Trophoblast cell (in vitro differentiated cells and primary cell): ENCODE results near the gene NABP1.

ENCODE experiments used
- DNase-seq, 2 donors: peaks; one replicate each; pipeline ENCODE4 v3.0.0-alpha.2; 2016
- H2AFZ ChIP-seq: 2 replicates; pipeline ENCODE4 v1.6.1; 2013; ENCODE audit warnings: low read length, moderate library complexity, mild to moderate bottlenecking; ENCODE audit not compliant: insufficient read depth, poor library complexity
- H2AK5ac ChIP-seq: 2 replicates; pipeline ENCODE4 v1.6.1; 2013; ENCODE audit warnings: mild to moderate bottlenecking, low read length
- H2BK120ac ChIP-seq: 2 replicates; pipeline ENCODE4 v1.6.1; 2013; ENCODE audit warnings: low read length, mild to moderate bottlenecking, moderate library complexity; ENCODE audit not compliant: insufficient read depth, poor library complexity
- H2BK12ac ChIP-seq: 2 replicates; pipeline ENCODE4 v1.6.1; 2013; ENCODE audit warnings: mild to moderate bottlenecking, low read length, moderate library complexity
- H2BK5ac ChIP-seq: 2 replicates; pipeline ENCODE4 v1.6.1; 2013; ENCODE audit warnings: low read length, low read depth, moderate library complexity, mild to moderate bottlenecking; ENCODE audit not compliant: poor library complexity
- H3K14ac ChIP-seq: 2 replicates; pipeline ENCODE4 v1.6.1; 2013; ENCODE audit warnings: mild to moderate bottlenecking, low read length
- H3K18ac ChIP-seq: 2 replicates; pipeline ENCODE4 v1.6.1; 2013; ENCODE audit warnings: mild to moderate bottlenecking, low read length
- H3K23ac ChIP-seq: 2 replicates; pipeline ENCODE4 v1.6.1; 2013; ENCODE audit warnings: low read length
- H3K27ac ChIP-seq: 2 replicates; pipeline ENCODE4 v1.5.1; 2013; ENCODE audit warnings: low read depth, mild to moderate bottlenecking, inconsistent platforms, low read length, moderate library complexity
- H3K27me3 ChIP-seq: 2 replicates; pipeline ENCODE4 v1.6.1; 2013; ENCODE audit warnings: inconsistent platforms, mild to moderate bottlenecking, low read length, moderate library complexity; ENCODE audit not compliant: insufficient read depth
- H3K36me3 ChIP-seq, 2 experiments: 1 replicate in 1 of 2; 2 replicates in 1 of 2; pipeline ENCODE4 v1.6.1; 2013; ENCODE audit warnings: low read length in 2 of 2, mild to moderate bottlenecking in 2 of 2, moderate library complexity in 1 of 2; ENCODE audit not compliant: insufficient read depth in 2 of 2, control insufficient read depth in 1 of 2
- H3K4ac ChIP-seq: 2 replicates; pipeline ENCODE4 v1.6.1; 2013; ENCODE audit warnings: low read depth, mild to moderate bottlenecking, low read length, moderate library complexity
- H3K4me1 ChIP-seq, 2 experiments: 1 replicate in 1 of 2; 2 replicates in 1 of 2; pipeline ENCODE4 v1.6.1; 2013; ENCODE audit warnings: low read length in 2 of 2, mild to moderate bottlenecking in 2 of 2, moderate library complexity in 1 of 2; ENCODE audit not compliant: insufficient read depth in 2 of 2, control insufficient read depth in 1 of 2
- H3K4me2 ChIP-seq: 2 replicates; pipeline ENCODE4 v1.6.1; 2013; ENCODE audit warnings: inconsistent platforms, mild to moderate bottlenecking, low read length, moderate library complexity
- H3K4me3 ChIP-seq: 2 replicates; pipeline ENCODE4 v1.5.1; 2013; ENCODE audit warnings: mild to moderate bottlenecking, low read depth, low read length, inconsistent platforms
- H3K79me1 ChIP-seq: one replicate; pipeline ENCODE4 v1.6.1; 2013; ENCODE audit warnings: low read length
- H3K79me2 ChIP-seq: 2 replicates; pipeline ENCODE4 v1.6.1; 2013; ENCODE audit warnings: low read length, mild to moderate bottlenecking; ENCODE audit not compliant: control insufficient read depth, insufficient read depth, poor library complexity
- H3K9ac ChIP-seq: 2 replicates; pipeline ENCODE4 v1.6.1; 2013; ENCODE audit warnings: mild to moderate bottlenecking, low read length
- H3K9me3 ChIP-seq: 2 replicates; pipeline ENCODE4 v1.6.1; 2013; ENCODE audit warnings: low read depth, mild to moderate bottlenecking, control low read depth, inconsistent platforms, low read length; ENCODE audit not compliant: insufficient read depth
- H4K12ac ChIP-seq: 2 replicates; pipeline ENCODE4 v1.6.1; 2013; ENCODE audit warnings: low read depth, mild to moderate bottlenecking, low read length, moderate library complexity
- H4K8ac ChIP-seq: 2 replicates; pipeline ENCODE4 v1.6.1; 2013; ENCODE audit warnings: low read depth, mild to moderate bottlenecking, low read length, moderate library complexity
- H4K91ac ChIP-seq: one replicate; pipeline ENCODE4 v1.6.1; 2013; ENCODE audit warnings: low read depth, mild to moderate bottlenecking, low read length, moderate library complexity
- WGBS: extraction: QIAGEN DNeasy Blood & Tissue Kit; methylation state at CpG from one replicate; pipeline ENCODE4 v1.1.7; 2013; ENCODE audit warnings: missing lambda C conversion rate; ENCODE audit not compliant: insufficient read length, insufficient coverage; ENCODE audit errors: extremely low coverage; 5-methylcytosine and 5-hydroxymethylcytosine counted together

NABP1 gene

GRCh38 chr2:191679818-191680600, 2.1 kb downstream of the NABP1 start:
- Histone ChIP-seq H3K9ac (no peak overlapping the region), H3K14ac (no peak overlapping the region), H4K12ac (no peak overlapping the region), H4K8ac (no peak overlapping the region), H2BK5ac (no peak overlapping the region), H3K27me3 (no peaks in the 10 kb centered on the region), H2AFZ (no peak overlapping the region), H2BK12ac (no peak overlapping the region), H3K4me3 (no peak overlapping the region), H3K36me3 (peaks cover 6 to 11% of the 10 kb centered on the region in 2 experiments), H3K4ac (no peak overlapping the region), H3K79me2 (peaks cover 16% of the 10 kb centered on the region), H3K9me3 (no peaks in the 10 kb centered on the region), H3K4me1 (peaks cover 5 to 7% of the 10 kb centered on the region in 2 experiments), H2AK5ac (no peak overlapping the region), H3K4me2 (no peak overlapping the region), H3K27ac (no peak overlapping the region), H2BK120ac (no peak overlapping the region), H3K79me1 (peaks cover 22% of the 10 kb centered on the region), H3K18ac (no peak overlapping the region), H3K23ac (no peak overlapping the region), H4K91ac (no peak overlapping the region)
- peak in 1 of 2 donors; percentile 83 for DNase-seq
- no CpG with 5 or more reads among the region's 4 CpGs for WGBS

GRCh38 chr2:191680639-191681038, 2.7 kb downstream of the NABP1 start:
- H3K4ac ChIP-seq, result no peak overlapping the region
- no peak overlapping the region for H2BK12ac ChIP-seq
- H3K36me3 ChIP-seq, result peaks cover 7 to 13% of the 10 kb centered on the region in 2 experiments
- H3K9me3 ChIP-seq, result no peaks in the 10 kb centered on the region
- no peak overlapping the region for H4K91ac ChIP-seq
- no peak overlapping the region for H3K4me2 ChIP-seq
- H3K27ac ChIP-seq, result no peak overlapping the region
- no peak overlapping the region for H4K8ac ChIP-seq
- H2BK5ac ChIP-seq, result no peak overlapping the region
- peaks cover 21% of the 10 kb centered on the region for H3K79me1 ChIP-seq
- no peak overlapping the region for H3K14ac ChIP-seq
- H2AK5ac ChIP-seq, result no peak overlapping the region
- H4K12ac ChIP-seq, result no peak overlapping the region
- no peak overlapping the region for H3K4me3 ChIP-seq
- H3K79me2 ChIP-seq, result peaks cover 16% of the 10 kb centered on the region
- H3K4me1 ChIP-seq, result peaks cover 5 to 7% of the 10 kb centered on the region in 2 experiments
- no peaks in the 10 kb centered on the region for H3K27me3 ChIP-seq
- no peak overlapping the region for H3K9ac ChIP-seq
- no peak for DNase-seq
- no CpG with 5 or more reads among the region's 1 CpG for WGBS
- no peak overlapping the region for H2AFZ ChIP-seq
- H2BK120ac ChIP-seq, result no peak overlapping the region
- H3K23ac ChIP-seq, result no peak overlapping the region
- H3K18ac ChIP-seq, result no peak overlapping the region

- Histone ChIP-seq H2AK5ac (no peak overlapping the region), H3K4me3 (no peak overlapping the region), H3K14ac (no peak overlapping the region), H3K27ac (no peak overlapping the region), H2BK12ac (no peak overlapping the region), H2BK5ac (peak overlapping the region; percentile 57), H3K18ac (no peak overlapping the region), H3K79me2 (peaks cover 16% of the 10 kb centered on the region), H3K23ac (no peak overlapping the region), H3K4me2 (peak overlapping the region; percentile 33), H3K36me3 (peaks cover 7 to 13% of the 10 kb centered on the region in 2 experiments), H3K4ac (peak overlapping the region; percentile 47), H3K27me3 (no peaks in the 10 kb centered on the region), H3K4me1 (peaks cover 3 to 4% of the 10 kb centered on the region in 2 experiments), H4K91ac (no peak overlapping the region), H4K12ac (no peak overlapping the region), H4K8ac (no peak overlapping the region), H2BK120ac (no peak overlapping the region), H2AFZ (no peak overlapping the region), H3K9me3 (no peaks in the 10 kb centered on the region), H3K79me1 (peaks cover 19% of the 10 kb centered on the region), H3K9ac (no peak overlapping the region)
- no CpG with 5 or more reads among the region's 6 CpGs for WGBS
- no peak for DNase-seq
Observed at GRCh38 chr2:191682126-191682525, 4.2 kb downstream of the NABP1 start.

GRCh38 chr2:191686066-191686465, 8.1 kb downstream of the NABP1 start:
- no peak overlapping the region for H3K4me3 ChIP-seq
- H2BK12ac ChIP-seq, result no peak overlapping the region
- no peak overlapping the region for H3K18ac ChIP-seq
- no peak overlapping the region for H3K4ac ChIP-seq
- H3K27me3 ChIP-seq, result no peaks in the 10 kb centered on the region
- DNase-seq, result peak in 1 of 2 donors; percentile 52
- H4K91ac ChIP-seq, result no peak overlapping the region
- H3K14ac ChIP-seq, result no peak overlapping the region
- no peak overlapping the region for H3K9ac ChIP-seq
- H2BK120ac ChIP-seq, result no peak overlapping the region
- H4K12ac ChIP-seq, result no peak overlapping the region
- H3K27ac ChIP-seq, result no peak overlapping the region
- H3K23ac ChIP-seq, result no peak overlapping the region
- WGBS, result no CpG with 5 or more reads among the region's 2 CpGs
- peaks cover 0 to 4% of the 10 kb centered on the region in 2 experiments for H3K4me1 ChIP-seq
- no peaks in the 10 kb centered on the region for H3K9me3 ChIP-seq
- H2BK5ac ChIP-seq, result no peak overlapping the region
- no peak overlapping the region for H2AFZ ChIP-seq
- H3K4me2 ChIP-seq, result no peak overlapping the region
- no peak overlapping the region for H2AK5ac ChIP-seq
- H3K36me3 ChIP-seq, result peaks cover 9 to 17% of the 10 kb centered on the region in 2 experiments
- no peak overlapping the region for H4K8ac ChIP-seq
- H3K79me2 ChIP-seq, result peaks cover 4% of the 10 kb centered on the region
- H3K79me1 ChIP-seq, result no peaks in the 10 kb centered on the region
